HG02885 (cell line): ENCODE data around the gene EXD3.
"Not testable (repeated sequence)": the region's sequence is repeated elsewhere in the genome, so short reads cannot be mapped to it uniquely, and the experiment has no call there.

Source experiments
- ATAC-seq: cut with Tn5 transposase; IDR thresholded peaks from one replicate; pipeline ENCODE4 v1.9.1; 2021; ENCODE audit warnings: mild to moderate bottlenecking; ENCODE audit not compliant: unreplicated experiment, poor library complexity

EXD3 gene

DNA sequence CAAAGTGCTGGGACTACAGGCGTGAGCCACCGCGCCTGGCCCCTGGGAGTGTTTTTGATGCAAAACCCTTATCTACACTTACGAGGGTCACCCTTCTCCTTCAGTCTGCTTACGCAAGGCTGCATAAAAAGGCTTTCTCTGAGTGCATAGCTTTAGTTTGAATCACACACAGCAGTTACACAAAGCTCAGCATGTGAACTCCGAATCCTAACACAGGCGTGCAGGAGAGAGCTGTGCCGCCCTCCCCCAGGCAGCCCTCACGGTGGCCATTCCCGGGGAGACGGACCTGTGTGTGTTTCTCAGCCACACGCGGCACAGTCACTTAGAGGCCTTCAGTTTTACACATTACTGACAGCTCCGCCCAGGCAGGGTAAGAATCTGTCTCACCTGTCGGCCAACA, 26.7 kb downstream of the EXD3 start:
- ATAC-seq: no peak

DNA sequence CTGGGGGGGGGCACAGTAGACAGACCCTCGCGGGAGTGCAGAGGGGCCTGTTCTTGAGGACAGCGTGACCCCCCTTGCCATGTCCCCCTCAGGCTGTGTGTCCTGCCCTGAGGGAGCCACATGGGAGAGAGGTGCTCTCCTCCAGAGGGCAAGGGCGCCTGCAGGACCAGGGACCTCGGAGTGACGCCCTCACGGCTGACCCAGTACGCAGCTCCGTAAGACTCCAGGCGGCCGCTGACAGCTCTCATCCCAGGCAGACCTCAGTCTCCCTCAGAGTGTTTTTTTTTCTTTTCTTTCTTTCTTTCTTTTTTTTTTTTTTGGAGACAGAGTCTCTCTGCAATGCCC, 27.3 kb downstream of the EXD3 start:
- ATAC-seq: no peak

- ATAC-seq: no peak
Observed at GRCh38 chr9:137394866-137395665, 27.9 kb downstream of the EXD3 start.

DNA sequence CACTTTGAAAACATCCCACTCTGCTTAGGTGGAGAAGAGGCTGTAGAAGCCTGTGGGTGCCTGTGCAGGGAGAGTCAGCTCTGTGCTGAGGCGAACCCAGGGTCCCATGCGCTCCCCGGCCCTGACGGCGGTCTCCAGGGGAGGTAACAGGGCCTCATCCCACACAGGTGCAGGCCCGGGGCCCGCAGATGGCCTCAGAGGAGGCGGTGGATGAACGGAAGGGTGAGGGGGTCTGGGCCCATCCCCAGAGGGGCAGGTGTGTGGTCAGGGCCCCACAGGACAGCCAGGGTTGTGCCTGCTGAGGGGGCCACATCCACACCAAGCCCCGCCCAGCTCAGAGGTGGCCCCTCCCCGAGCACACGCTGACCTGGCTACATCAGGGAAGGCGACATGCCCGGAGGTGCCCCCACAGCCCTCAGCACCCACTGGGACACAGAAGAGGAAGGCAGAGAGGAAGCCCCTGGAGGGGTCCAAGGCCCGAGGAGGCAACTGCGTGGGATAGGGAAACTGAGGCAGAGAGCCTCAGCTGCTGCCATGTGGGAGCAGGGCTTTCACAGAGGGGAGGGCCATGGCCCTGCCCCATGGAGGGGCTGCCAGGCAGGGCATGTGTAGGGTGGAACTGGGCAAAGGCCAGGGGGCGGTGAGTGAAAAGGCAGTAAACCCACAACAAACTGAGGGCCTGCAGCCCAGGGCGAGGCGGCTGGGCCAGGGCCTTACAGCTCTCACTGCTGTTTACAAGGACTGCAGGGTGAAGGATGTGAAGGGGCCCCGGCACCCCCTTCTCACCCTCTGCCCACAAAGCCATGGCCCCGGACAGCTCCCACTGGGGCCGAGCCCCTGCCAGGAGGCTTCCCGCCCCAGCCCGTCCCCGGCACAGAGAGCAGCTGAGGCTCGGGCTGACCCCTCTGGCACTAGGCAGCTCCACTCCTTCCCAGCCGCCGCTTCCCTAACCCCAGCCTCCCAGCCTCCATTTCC, 29.5 kb downstream of the EXD3 start:
- no peak for ATAC-seq

DNA sequence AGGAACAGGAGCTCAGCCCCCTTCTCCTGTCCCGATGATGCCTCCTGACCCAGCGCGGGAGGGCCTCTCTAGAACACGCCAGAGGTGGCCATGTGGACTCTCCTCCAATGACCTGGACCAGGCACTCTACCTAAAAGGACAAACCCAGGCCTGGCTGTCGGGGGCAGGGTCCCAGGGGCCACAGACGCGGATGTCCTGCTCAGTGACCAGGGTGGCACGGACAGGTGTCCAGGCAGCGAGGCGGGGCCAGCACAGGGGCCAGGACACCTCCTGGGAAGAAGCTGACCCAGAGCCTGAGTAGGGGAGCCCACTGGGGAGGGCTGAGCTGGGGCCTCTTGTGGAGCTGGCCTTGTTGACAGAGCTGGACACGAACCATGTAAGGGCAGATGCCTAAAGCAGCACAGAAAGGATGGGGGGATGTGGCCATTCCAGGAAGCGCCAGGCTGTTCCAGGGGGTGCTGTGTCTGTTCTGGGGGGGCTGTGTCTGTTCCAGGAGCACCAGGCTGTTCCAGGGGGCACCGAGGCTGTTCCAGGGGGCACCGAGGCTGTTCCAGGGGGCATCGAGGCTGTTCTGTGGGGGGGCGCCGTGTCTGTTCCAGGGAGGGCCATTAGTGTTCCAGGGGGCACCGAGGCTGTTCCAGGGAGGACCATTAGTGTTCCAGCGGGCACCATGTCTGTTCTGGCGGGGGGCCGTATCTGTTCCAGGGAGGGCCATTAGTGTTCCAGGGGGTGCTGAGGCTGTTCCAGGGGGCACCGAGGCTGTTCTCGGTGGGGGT, 30.5 kb downstream of the EXD3 start:
- ATAC-seq: no peak

DNA sequence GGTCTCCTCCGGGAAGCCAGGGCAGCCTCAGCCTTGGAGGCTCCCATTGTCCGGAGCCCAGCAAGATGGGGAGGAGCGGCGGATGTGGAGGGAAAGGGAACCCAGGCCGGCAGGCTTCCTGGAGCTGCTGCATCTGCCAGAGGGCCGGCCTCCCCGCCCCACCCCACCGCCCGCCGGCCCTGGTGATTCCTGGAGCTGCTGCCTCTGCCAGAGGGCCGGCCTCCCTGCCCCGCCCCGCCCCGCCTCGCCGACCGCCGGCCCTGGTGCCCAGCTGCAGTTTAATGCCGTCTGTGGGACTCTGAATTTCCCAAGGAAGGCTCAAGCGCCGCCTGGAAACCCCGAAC, 31.6 kb downstream of the EXD3 start:
- ATAC-seq: no peak

DNA sequence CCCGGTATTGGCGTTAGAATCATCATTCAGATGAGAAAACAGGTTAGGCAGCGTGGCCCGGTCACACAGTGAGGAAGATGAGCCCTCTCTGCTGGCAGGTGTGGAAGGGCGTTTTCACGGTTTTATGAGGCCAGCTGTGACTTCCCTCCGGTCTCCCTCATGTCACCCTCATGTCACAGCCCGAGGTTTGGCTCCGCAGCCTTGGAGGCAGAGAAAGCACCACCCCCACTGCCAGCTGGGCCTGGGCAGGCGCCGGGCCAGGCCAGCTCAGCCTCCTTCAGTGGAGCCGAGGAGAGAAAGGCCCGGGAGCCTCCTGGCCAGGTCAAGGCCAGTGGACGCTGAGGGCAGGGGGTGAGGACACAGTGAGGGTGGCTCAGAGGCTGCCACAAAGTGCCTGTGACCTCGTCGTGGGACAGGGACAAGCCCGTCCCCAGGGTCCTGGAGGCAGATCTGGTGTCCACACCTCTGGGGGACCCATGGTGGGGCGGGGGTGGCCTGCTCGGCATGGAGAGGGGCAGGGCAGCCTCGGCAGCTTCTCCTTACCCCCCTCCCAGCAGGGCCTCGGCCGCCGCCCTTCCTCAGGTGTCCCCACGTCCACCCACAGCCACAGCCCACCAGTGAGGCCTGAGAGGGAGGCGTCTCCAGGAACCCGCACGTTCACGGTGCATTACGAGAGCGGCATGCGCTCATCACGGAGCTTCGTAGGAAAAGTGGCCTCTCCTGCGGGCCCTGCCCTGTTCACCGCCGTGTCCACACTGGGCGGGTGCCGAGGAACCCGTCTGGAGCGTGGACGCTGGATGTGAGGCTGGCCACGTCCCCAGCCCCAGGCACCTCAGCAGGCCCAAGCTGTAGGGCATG, 32.2 kb downstream of the EXD3 start:
- ATAC-seq: no peak

DNA sequence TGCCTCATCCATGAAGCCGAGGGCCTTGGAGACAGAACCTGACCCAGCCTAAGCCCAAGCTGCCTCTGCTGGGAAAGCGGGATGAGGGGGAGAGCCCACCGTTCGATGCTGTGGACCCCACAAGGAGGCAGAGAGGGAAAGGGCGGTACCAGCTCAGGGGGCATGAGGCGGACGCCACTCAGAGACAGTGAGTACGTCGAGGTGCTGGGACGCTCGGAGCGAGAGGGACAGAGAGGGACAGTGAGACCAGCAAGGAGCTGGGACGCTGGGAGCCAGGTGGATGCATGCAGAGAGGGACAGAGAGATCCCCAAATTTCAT, 33.6 kb downstream of the EXD3 start:
- no peak for ATAC-seq

DNA sequence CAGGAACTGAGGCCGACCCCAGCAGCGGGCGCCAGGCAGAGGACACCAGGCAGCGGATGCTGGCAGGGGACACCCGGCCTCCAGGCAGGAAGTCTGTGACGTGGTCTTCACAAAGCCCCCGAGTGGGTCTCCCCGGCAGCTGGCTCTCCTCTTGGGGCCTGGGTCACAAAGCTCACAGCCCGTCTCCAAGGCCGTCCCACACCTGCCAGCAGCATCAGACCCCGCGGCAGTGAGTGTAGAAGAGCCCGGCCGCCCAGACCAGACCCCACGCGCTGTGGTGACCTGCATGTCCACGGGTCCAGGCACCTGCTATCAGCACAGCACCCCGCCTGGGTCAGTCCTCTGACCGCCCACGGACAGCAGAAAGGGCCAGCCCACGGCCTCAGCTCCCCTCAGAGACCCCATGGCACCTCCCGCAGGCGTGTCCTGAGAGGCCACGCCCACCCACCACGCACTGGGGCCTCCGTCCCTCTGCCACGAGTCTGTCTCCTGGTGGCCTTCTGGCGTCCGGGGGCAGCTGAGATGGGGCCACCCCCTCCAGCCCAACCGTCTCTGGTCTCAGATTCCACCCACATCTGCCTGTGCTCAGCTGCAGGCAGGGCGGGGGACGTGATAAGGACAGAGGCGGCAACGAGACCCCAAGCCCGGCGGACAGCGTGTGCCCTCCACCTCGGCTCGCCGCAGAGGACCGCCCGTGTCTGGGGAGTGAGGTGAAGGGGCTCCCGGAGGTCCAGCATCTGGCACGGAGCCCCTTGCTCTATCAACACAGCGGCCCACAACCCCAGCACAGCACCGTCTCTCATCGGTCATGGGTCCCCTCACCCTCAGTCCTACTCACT, 34.2 kb downstream of the EXD3 start:
- no peak for ATAC-seq

- no peak for ATAC-seq
Observed at GRCh38 chr9:137387891-137388560, 34.9 kb downstream of the EXD3 start.

DNA sequence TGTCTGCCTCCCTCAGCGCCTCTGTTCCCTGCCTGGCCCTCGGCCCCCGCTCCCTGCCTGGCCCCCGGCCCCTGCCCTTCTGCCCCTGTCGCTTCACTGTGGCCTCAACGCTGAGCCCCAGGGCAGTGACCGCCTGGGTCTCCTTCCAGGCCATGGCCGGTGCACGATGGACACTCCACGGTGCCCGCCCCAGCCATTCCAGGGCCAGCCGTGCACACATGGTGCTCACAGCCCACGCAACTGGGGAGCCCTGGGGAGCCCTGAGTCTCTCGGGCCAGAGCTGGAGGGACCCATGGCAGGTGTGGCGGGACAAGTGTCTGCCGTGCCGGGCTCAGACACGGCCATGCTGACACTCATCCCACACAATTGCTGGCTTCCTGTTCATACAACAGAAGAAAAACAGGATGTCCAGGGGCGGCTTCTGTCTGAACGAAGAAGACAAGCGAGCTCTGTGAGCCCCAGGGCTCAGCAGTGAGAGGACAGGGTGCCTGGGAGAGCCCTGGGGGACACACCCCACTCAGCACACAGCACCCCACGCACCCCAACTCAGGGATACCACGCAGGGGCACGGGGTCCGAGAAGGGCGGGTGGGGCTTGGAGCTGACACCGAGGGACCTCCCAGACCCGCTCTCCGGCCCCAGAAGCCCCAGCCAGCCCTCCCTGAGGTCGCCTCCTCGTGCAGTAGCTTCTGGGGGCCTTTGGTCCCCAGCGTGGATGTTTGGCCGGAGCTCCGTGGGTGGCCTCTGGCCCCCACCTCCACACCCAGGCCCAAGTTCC, 35.7 kb downstream of the EXD3 start:
- ATAC-seq: no peak

GRCh38 chr9:137386507-137387113, 36.4 kb downstream of the EXD3 start:
- ATAC-seq: not testable (repeated sequence)

- no peak for ATAC-seq
Observed at GRCh38 chr9:137385061-137385655, 37.8 kb downstream of the EXD3 start.

GRCh38 chr9:137383784-137384756, 38.9 kb downstream of the EXD3 start:
- ATAC-seq: no peak

DNA sequence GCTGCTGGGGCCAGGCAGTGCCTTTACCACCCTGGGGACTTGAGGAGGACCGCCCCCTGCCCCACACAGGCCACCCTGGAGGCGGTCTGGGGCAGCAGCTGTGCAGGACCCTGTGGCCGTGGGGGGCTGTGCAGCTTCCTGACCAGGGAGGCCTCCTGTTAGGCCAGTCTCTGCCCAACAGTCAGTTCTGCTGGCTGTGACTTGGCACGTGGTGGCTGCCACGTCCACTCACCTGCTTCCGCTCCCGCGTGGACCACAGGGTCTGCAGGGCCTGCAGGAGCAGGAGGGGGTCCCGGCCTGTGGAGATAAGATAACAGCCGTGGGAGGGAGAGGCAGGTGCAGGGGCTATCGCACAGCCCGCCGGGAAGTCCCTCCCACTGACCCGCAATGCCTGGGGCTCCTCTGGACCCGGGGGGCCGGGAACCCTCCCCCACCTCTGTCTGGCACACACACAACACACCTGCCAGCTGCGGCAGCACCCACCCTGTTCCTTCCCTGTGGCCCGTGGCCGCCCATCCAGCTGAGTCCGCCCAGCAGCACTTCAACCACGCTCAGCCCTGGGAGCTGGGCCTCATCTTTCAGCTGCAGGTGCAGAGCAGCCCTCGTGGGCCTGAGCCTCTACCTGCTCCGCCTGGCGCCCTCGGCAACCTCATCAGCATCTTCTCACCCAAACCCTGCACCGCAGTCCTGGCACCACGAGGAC, 39.7 kb downstream of the EXD3 start:
- no peak for ATAC-seq
